Measurements from ENCODE around the gene EFNB3.

DNA sequence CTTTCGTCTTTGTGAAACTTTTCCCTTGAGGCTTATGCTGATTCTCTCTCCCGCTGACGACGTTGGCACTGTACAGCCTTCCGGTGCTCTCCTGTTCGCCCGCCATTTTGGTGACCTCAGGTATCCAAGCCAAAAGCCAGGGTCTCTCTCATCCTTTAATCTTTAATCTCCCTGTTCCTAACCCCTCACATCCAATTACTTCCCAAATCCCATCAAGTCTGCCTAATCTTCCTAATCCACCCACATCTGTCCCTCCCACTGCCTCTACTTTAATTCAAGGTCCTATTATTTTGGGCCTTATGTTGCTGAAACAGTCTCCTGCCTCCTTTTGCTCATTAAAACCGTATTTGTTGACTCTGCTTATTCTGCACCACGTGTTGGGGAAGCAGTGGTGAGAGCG, 9.4 kb upstream of the EFNB3 start:
- TF ChIP-seq POLR2A (IDR thresholded peaks at IDR 0.05), result no peak
- TF ChIP-seq, protein P1, sequence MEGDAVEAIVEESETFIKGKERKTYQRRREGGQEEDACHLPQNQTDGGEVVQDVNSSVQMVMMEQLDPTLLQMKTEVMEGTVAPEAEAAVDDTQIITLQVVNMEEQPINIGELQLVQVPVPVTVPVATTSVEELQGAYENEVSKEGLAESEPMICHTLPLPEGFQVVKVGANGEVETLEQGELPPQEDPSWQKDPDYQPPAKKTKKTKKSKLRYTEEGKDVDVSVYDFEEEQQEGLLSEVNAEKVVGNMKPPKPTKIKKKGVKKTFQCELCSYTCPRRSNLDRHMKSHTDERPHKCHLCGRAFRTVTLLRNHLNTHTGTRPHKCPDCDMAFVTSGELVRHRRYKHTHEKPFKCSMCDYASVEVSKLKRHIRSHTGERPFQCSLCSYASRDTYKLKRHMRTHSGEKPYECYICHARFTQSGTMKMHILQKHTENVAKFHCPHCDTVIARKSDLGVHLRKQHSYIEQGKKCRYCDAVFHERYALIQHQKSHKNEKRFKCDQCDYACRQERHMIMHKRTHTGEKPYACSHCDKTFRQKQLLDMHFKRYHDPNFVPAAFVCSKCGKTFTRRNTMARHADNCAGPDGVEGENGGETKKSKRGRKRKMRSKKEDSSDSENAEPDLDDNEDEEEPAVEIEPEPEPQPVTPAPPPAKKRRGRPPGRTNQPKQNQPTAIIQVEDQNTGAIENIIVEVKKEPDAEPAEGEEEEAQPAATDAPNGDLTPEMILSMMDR (IDR thresholded peaks at IDR 0.05), result no peak

Data from sigmoid colon (tissue), 3 donors.